ENCODE data around the gene TMEM145. TPM values are rescaled to one million over a fixed set of nuclear protein-coding genes. Genes with fewer than 3 reads are reported as not detected.
A peak's percentile ranks its signal among the peaks of the same experiment; 100 is the strongest.

Gene TMEM145
- total RNA-seq, 1 experiment from 2014 or later, result 3.0 TPM

DNA sequence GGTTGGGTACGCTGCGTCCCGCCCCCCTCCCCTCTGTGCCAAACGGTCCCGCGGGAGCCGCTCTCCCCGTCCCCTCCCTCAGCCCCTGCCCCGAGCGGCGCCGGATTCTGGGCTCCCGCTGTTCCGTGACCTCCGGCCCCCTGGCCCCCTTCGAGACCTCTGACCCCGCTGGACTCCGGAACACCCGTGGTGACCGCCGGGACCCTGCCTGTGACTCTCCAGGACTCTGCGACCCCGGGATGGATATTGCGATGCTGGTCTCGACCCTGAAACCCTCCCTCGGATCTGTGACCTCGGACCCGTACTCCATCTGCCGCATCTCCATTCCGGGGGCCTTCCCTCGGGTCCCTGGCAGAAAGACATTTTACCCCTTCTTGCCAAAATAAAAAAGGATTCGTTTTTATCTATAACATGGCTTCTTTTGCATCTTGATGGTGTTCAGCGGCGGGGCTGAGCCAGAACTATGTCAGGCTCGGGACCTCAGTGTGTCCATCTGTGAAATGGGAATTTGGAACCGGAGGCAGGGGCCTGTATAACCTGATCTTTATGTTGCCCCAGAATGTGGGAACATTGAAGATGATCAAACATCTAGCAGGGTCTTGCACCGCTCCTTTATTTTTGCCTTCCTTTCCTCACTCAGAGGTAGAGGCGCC lies 11.7 kb downstream of the TMEM145 start:
- DNase-seq (ENCODE audit: low read depth, low spot score) (no peak), ATAC-seq (no peak)
- Histone ChIP-seq H3K36me3 (ENCODE audit: control insufficient read depth, insufficient read depth, low read length) (no peaks in the 10 kb centered on the region; the same call in 1 of the 2 replicates), H3K27me3 (ENCODE audit: control insufficient read depth, insufficient read depth, low read length) (no peaks in the 10 kb centered on the region), H3K27ac (ENCODE audit: low read length) (peak overlapping the region; percentile 59; the same call in 1 of the 2 replicates), H3K9me3 (ENCODE audit: control insufficient read depth, insufficient read depth, low read depth, low read length) (no peaks in the 10 kb centered on the region), H3K4me3 (ENCODE audit: low read depth in 2 of 2, low read length in 2 of 2) (peak overlapping the region; percentile 36 to 57), H3K4me1 (ENCODE audit: control insufficient read depth, insufficient read depth, low read length) (no peaks in the 10 kb centered on the region; the same call in 1 of the 2 replicates)
- BruUV-seq (replicated peaks), result no TSS peak
- in situ Hi-C loops (cut with HindIII; ENCODE audit: low pct_unique_long_range_greater_than_20kb, low sequenced_read_pairs) (no loop called here), intact Hi-C loops (cut with micrococcal nuclease; ENCODE audit: unreplicated experiment) (no loop called here)
- no peak for TF ChIP-seq TCF7L2 (IDR thresholded peaks at IDR 0.05; ENCODE audit: low read depth, low read length)
- TF ChIP-seq POLR2AphosphoS5 (IDR thresholded peaks at IDR 0.05; ENCODE audit: low read depth, low read length), result no peak
- TF ChIP-seq SIN3A (IDR thresholded peaks at IDR 0.05; ENCODE audit: borderline replicate concordance, insufficient read depth, low read depth, low read length), result no peak
- TF ChIP-seq REST (IDR thresholded peaks at IDR 0.05; ENCODE audit: insufficient read depth in 1 of 2, low read depth in 2 of 2, low read length in 1 of 2), result no peak
- no peak for TF ChIP-seq CTCF (IDR thresholded peaks at IDR 0.05)
- CTCF ChIA-PET, result no interaction called here
- POLR2A ChIA-PET, result no interaction called here

DNA sequence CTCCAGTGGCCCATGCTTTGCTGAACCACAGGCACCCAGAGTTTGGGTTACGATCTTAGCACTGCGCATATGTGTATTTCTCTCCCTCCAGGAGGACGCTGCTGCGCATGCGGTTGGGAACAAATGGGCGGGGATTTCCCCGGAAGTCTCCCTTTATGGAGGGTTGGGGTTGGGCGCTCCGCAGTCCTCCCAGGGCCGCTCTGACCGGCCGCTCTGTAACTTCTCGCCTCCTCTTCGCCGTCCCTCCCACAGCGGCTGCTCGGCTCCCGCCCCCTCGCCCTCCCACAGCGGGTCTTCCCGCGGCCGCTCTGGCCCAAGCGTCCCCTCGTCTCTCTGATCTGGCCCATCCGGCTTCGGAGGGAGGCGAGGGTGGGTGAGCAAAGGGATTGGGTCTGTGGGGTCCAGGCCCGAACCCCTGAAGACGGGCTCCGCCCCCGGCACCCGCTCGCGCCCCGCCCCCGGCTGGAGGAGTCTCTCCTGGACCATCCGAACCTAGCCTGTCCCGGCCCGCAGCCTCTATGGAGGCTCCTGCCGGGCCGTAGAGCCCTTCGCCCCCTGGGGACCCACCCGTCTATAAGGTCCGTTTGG lies 12.3 kb downstream of the TMEM145 start, which contains the start of gene MEGF8:
Gene MEGF8, plus strand, starts transcription at position 328 of the 588 bp plus-strand sequence. CDS start 609 bp downstream, outside the sequence.
- peak; percentile 92 for DNase-seq (ENCODE audit: low read depth, low spot score)
- H3K27ac ChIP-seq (ENCODE audit: low read length), result peak within 1 kb of the TSS; percentile 73
- H3K4me1 ChIP-seq (ENCODE audit: control insufficient read depth, insufficient read depth, low read length), result no peaks in the 10 kb centered on the region; the same call in 1 of the 2 replicates
- peak; percentile 98 for ATAC-seq
- intact Hi-C loops (cut with micrococcal nuclease; ENCODE audit: unreplicated experiment) (no loop called here), in situ Hi-C loops (cut with HindIII; ENCODE audit: low pct_unique_long_range_greater_than_20kb, low sequenced_read_pairs) (no loop called here)
- peak; percentile 35; the same call in 1 of the 2 replicates for TF ChIP-seq POLR2AphosphoS5 (IDR thresholded peaks at IDR 0.05; ENCODE audit: low read depth, low read length)
- no peak for TF ChIP-seq REST (IDR thresholded peaks at IDR 0.05; ENCODE audit: insufficient read depth in 1 of 2, low read depth in 2 of 2, low read length in 1 of 2)
- TF ChIP-seq SIN3A (IDR thresholded peaks at IDR 0.05; ENCODE audit: borderline replicate concordance, insufficient read depth, low read depth, low read length), result no peak
- peak; percentile 87 for TF ChIP-seq CTCF (IDR thresholded peaks at IDR 0.05)
- no peak for TF ChIP-seq TCF7L2 (IDR thresholded peaks at IDR 0.05; ENCODE audit: low read depth, low read length)
- no TSS peak for BruUV-seq (replicated peaks)
- no peaks in the 10 kb centered on the region for H3K9me3 ChIP-seq (ENCODE audit: control insufficient read depth, insufficient read depth, low read depth, low read length)
- ChIA-PET POLR2A (no interaction called here), CTCF (no interaction called here)
- no peaks in the 10 kb centered on the region; the same call in 1 of the 2 replicates for H3K36me3 ChIP-seq (ENCODE audit: control insufficient read depth, insufficient read depth, low read length)
- no peaks in the 10 kb centered on the region for H3K27me3 ChIP-seq (ENCODE audit: control insufficient read depth, insufficient read depth, low read length)
- H3K4me3 ChIP-seq (ENCODE audit: low read depth in 2 of 2, low read length in 2 of 2), result peak within 1 kb of the TSS; percentile 78 to 80

Measured in Panc1 (cell line).